ENCODE data around the gene IMPACT.
A peak's percentile ranks its signal among the peaks of the same experiment; 100 is the strongest.

IMPACT gene

GRCh38 chr18:24482821-24483220, 56.4 kb downstream of the IMPACT start:
- TF ChIP-seq CTCF (IDR thresholded peaks at IDR 0.05) = no peak

GRCh38 chr18:24485681-24486080, 59.2 kb downstream of the IMPACT start:
- TF ChIP-seq CTCF (IDR thresholded peaks at IDR 0.05) = no peak

- TF ChIP-seq CTCF (IDR thresholded peaks at IDR 0.05) = no peak
Measured at GRCh38 chr18:24486684-24487083, 60.2 kb downstream of the IMPACT start.

- TF ChIP-seq CTCF (IDR thresholded peaks at IDR 0.05) = peak; percentile 87
Measured at GRCh38 chr18:24488824-24489493, 62.5 kb downstream of the IMPACT start.

- TF ChIP-seq CTCF (IDR thresholded peaks at IDR 0.05) = no peak
Measured at GRCh38 chr18:24490539-24490938, 64.1 kb downstream of the IMPACT start.

GRCh38 chr18:24491927-24492834, 65.7 kb downstream of the IMPACT start:
- no peak for TF ChIP-seq CTCF (IDR thresholded peaks at IDR 0.05)

GRCh38 chr18:24494586-24494985, 68.1 kb downstream of the IMPACT start:
- no peak for TF ChIP-seq CTCF (IDR thresholded peaks at IDR 0.05)
